Activated T-cell treated with anti-CD3 and anti-CD28 coated beads, Interleukin-2, amount 50 U/mL, for 1 hour (primary cell): ENCODE data around the gene ITGB3.
"Not testable (repeated sequence)": the region's sequence is repeated elsewhere in the genome, so short reads cannot be mapped to it uniquely, and the experiment has no call there.

Source experiments
- DNase-seq: peaks from one replicate; pipeline ENCODE4 v3.0.0-alpha.2; 2020

Gene ITGB3

GRCh38 chr17:47250855-47251254, 2.8 kb upstream of the ITGB3 start:
- no peak for DNase-seq

- DNase-seq = no peak
Measured at GRCh38 chr17:47251421-47251940, 2.1 kb upstream of the ITGB3 start.

DNA sequence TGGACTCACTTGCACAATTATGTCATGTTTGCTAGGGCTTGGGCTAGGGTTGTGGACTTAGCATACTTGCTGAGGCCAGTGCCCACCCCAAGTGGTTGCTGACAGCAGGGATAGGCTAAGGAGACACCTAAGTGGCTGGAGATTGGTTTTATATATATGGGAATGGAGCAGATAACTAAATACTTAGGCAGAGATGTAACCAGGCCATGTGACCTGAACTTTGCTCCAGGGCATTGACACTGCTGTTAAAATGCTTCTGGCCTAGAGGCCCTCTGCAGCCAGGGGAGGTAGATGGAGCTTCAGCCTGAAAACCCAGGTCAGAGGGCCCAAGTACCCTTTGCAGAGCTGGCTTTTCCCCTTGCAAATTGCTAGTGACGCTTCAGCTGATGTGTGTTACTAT, 1.4 kb upstream of the ITGB3 start:
- DNase-seq = no peak

DNA sequence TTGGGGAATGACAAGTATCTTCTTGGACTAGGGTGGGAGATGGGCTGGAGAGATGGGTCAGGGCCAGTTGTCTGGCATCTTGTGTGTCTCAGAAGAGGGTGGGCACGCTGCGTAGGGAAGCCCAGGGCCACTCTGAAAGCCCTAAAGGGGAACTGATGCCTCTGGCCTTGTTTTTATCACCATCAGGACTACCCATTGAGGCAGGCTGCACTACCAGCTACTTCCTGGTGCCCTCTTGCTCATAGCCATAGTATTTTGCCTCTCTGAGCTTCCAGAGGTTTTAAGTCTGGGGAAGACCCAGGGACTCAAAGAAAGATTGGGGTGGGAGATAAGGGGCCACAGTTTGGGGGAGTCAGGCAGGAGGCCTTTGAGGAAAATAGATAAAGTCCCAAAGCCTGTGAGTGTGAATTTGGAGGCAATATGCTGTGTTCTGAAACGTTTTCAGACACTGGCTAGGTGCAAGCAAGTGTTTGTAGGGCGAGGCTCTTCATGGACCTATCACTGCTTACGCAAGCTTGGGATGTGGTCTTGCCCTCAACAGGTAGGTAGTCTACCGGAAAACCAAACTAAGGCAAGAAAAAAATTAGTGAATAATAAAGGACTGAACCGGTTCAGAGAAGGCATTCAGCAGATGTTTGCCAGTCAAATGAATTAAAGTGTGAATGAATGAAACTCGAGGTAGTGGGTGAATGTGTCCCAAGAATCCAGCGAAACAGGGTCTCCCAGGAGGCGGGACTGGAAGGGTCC, 688 bp upstream of the ITGB3 start:
- DNase-seq = no peak

- no peak for DNase-seq
Measured at GRCh38 chr17:47254403-47254943, 846 bp downstream of the ITGB3 start.

DNA sequence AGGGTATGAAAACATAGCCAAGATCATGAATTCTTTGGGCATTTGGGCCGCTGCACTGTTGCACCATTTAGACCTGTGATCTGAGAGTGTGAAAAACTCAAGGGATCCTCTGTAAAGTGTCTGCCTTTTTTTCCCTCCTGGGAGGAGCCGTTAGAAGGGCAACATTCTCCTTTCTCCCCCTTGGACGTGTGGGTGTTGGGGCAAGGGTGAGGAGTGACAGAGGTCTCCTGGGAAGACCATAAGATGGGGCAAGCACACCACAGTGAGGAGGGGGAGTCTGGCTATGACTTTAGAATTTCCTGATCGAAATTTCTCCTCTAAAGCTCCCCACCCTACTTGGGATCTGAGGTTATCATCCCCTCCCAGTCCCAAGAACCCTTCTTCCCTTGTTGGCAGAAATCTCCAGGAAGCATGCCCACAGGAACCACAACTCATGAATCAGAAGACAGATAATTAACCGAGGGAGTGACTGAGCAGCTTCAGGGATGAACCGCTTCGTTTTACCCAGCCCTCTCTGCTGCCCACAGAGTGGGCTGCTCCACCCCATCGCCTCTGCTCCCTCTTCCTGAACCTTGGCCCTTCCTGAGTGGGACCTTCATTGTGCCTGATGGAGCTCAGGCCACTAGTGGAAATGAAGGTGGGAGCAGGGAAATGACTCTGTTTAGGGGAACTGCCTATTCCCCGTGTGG, 4.2 kb downstream of the ITGB3 start:
- DNase-seq = no peak

- DNase-seq = no peak
Measured at GRCh38 chr17:47262586-47262985, 9.0 kb downstream of the ITGB3 start.

DNA sequence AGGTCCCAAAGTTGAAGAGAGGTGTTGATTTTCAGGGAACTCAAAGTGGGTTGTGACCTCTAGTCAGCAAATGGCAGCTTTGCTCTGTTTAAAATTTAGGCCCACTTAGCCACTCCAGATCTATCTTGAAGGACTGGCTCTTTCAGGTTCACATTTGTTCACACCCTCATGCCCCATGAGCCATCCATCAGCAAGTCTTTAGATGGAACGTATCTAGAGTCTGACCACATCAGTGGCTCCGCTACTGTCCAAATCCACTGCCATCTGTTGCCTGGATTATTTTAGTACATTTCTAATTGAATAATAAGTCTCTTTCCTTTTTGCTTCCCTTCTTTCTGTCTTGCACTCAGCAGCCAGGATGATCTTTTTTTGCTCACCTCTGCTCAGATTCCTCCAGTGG, 10.5 kb downstream of the ITGB3 start:
- DNase-seq = no peak

DNA sequence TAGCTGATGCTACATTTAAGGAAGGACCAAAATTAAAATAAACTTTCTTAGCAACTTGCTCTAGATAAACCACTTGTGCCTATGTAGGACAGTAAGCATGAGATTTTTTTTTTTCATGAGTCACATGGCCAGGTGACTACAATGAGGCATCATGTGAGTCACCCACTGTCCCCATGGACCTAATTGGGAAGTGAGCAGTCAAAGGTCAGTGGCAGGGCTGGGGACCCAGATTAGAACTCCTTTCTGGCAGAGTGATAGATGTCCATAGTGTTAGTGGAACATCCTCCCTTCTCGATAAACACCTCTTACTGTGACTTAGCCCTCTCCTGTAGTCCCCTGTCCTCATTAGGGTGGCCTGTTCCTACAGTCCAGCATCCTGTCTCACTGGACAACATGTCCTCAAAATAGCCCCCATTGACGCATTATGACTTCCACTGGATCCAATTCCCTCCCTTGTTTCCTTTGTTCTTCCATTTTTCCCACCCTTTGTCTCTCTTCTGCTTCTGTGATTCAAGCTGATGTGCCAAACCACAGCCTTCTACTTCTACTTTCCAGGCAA, 12.4 kb downstream of the ITGB3 start:
- DNase-seq = no peak

DNA sequence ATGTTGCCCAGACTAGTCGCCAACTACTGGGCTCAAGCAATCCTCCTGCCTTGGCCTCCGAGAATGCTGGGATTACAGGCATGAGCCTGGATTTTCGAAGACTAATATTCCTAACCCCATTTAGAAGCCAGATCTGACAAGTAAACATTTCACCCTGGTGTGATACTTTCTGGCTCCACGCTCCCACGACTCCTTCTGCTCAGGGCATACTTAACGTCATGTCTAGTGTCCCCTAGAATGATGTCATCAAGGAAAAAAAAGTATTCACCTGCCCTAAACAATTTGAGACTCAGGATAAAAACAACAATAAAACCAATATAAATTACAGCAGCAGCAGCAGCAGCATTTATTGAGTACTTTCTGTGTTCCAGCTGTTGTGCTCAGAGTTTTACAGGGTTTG, 13.2 kb downstream of the ITGB3 start:
- DNase-seq = no peak

DNA sequence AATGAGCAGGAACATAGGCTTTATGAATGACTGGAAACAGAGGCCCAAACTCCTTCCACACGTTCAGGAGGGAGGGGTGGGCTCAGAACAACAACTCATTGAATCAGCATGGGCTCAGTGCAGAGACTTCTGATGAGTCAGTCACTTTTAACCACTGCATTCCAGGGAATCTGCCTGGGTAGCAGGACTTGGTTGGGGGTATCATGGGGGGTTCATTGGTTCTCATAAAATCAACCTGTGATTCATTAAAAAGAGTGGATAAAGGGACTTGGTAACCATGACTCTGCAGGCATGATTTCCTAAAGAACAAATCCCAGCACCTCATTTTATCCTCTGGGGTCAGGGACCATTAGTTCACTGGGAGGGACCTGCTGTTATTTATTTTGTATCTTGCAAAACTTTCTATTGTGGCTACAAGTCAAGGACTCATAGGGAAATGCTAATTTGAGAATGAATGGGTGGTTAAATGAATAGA, 13.8 kb downstream of the ITGB3 start:
- DNase-seq = no peak

DNA sequence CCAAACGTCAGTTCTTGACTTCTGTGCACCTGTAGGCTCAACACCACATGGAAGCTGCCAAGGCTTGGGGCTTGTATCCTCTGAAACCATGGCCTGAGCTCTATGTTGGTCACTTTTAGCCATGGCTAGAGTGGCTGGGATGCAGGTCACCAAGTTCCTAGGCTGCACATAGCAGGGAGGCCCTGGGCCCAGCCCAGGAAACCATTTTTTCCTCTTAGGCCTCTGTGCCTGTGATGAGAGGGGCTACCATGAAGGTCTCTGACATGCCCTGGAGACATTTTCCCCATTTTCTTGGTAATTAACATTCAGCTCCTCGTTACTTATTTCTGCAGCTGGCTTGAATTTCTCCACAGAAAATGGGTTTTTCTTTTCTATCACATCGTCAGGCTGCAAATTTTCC, 15.3 kb downstream of the ITGB3 start:
- not testable (repeated sequence) for DNase-seq

DNA sequence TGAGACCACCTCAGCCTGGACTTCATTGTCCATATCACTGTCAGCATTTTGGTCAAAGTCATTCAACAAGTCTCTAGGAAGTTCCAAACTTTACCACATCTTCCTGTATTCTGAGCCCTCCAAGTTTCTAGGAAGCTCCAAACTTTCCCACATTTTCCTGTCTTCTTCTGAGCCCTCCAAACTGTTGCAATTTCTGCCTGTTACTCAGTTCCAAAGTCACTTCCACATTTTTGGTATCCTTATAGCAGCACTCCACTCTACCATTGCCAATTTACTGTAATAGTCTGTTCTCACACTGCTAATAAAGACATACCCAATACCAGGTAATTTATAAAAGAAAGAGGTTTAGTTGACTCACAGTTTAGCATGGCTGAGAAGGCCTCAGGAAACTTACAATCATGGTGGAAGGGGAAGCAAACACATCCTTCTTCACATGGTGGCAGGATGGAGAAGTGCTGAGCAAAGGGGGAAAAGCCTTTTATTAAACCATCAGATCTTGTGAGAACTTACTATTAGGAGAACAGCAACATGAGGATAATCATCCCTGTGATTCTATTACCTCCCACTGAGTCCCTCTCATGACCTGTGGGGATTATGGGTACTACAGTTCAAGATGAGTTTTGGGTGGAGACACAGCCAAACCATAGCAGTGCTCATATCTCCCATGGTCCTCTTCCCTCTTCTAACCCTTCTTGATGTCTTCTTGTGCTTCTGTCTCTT, 16.1 kb downstream of the ITGB3 start:
- DNase-seq = not testable (repeated sequence)

DNA sequence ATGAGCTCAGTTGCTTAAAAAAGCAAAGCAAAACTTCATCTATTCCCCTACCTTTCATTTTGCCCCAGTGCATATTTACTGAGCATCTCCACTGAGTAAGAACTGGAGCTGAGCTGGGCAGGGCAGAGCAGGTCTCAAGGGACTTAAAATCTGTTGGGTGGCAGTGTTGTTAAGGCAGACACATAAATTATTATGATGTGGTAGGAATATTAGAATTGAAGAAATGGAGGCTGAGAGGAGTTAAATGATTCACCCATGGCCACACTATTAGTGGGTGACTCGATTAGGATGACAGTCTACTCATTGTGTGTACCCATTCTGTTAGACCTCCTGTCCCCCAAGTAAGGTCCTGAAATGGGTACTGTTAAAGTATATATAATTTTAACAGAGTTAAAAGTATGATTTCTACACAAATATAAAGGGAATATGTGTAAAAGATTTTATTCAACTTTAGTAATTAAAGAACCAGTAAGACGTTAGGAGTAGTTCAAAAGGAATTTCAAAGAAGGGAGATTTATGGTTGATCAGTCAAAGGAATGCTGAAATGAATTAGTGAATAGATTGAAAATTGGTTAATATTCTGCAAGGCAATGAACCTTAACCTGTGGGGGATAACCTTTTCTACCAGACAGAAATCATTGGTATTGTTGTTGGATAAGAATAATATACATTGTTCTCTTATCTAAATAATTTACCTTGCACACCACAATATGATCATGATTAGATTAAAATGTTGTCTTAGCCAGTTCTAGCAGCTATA, 17.5 kb downstream of the ITGB3 start:
- DNase-seq = no peak

GRCh38 chr17:47272491-47272890, 18.9 kb downstream of the ITGB3 start:
- DNase-seq = no peak

- DNase-seq = no peak
Measured at GRCh38 chr17:47273245-47273644, 19.6 kb downstream of the ITGB3 start.

DNA sequence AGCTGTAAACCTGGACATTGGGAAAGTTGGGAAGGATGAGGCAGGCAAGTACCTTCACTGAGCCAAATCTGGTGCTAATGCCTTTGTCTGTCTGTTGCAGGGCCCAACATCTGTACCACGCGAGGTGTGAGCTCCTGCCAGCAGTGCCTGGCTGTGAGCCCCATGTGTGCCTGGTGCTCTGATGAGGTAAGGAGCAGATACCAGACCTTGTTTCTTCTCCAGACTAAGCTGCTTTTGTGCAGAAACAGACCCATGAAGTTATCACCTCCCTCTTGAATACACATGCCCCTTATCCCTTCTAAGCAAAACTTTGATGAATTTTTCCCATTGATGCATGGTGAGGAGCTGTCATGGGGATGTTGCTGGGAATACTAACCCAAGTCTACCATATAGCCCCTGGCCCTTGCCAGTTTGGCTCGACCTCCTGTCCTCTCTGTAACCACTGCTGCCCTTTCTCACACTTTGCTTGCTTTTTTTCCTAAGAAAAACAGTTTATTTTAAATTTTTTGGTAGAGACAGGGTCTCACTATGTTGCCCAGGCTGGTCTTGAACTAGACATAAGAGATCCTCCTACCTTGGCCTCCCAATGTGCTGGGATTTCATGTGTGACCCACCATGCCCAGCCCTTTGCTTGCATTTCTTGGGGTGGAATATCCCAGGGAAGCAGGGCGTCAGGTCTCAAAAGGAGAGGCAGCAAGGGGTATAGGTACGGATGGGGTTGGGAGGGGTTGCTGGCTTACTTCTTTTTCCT, 20.9 kb downstream of the ITGB3 start:
- DNase-seq = no peak

DNA sequence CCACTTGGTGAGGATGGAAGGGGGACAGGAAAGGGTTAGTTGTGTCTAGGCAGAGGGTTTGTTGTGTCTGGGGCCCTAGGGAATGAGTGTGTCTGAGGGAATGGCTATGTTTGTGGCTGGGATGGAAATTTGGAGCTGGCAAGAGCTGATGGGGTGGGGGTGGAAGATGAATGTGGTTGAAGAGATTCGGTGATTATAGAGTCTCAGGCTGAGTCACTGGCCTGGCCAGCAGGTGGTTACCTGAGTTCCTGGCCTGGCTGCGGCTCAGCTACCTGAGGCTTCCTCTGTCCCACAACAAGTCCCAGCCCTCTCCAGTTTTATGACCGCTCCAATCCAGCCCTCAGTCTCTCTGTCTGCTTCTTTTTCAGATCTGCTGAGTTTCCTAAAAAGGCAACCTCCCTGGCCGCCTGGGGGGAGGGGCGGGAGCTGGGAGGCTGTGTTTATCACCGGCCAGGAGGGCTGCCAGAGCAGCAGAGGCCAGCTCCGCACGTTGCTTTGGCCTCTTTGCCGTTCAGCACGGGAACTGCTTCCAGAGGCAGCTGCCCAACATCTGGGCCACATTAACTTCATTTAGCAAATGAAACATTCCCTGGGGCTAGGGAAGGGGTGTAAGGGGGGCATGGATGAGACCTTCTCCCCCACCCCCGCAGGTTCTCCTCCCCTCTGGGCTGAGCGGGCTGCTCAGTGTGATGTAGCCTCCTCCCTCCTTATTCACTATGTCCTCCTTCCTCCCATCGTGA, 21.8 kb downstream of the ITGB3 start:
- no peak for DNase-seq

GRCh38 chr17:47276444-47276843, 22.8 kb downstream of the ITGB3 start:
- no peak for DNase-seq

- DNase-seq = no peak
Measured at GRCh38 chr17:47276868-47277267, 23.2 kb downstream of the ITGB3 start.

GRCh38 chr17:47277921-47278320, 24.3 kb downstream of the ITGB3 start:
- DNase-seq = no peak
